ENCODE results near the gene RBMS1. TPM values are rescaled to one million over a fixed set of nuclear protein-coding genes. Genes with fewer than 3 reads are reported as not detected.

The RBMS1 gene
- total and polyA plus RNA-seq, 2 of the 13 experiments (the other 11 are each of a cell fraction or from before 2014, with no cell fraction given): 55.5 to 110 TPM

- peak overlapping the region; percentile 36 to 71 (median 51); a peak in 5 of 6 replicates for H3K4me3 ChIP-seq (replicated peaks in 1 of 3; ENCODE audit: insufficient read depth in 1 of 3, low read depth in 2 of 3, low read length in 3 of 3)
- peak overlapping the region; percentile 97 for H3K4me2 ChIP-seq (ENCODE audit: low read depth, low read length)
- POLR2A ChIA-PET: interaction anchor here (0.9 to 1.5 kb wide), 10 partner anchors 9 to 794 kb away, joined by 3 to 6 read pairs (median 3); no protein-coding TSS in a partner anchor
- CTCF ChIA-PET (ENCODE audit: low intra/inter-chr PET ratio, low total read pairs): interaction anchor here (0.8 to 0.9 kb wide), 2 partner anchors 160 kb away, joined by 3 to 4 read pairs; no protein-coding TSS in a partner anchor
- in situ Hi-C loops (cut with HindIII; ENCODE audit: extremely low pct_ligation_motif_present, low pct_unique_long_range_greater_than_20kb): loop anchor here (25.0 kb wide), 1 partner anchor 692 kb away; no protein-coding TSS in a partner anchor
- DNase-seq (ENCODE audit: low spot score): peak; percentile 77
- H3K79me2 ChIP-seq (ENCODE audit: insufficient read depth, low read length): no peaks in the 10 kb centered on the region
- peaks cover 1 to 12% of the 10 kb centered on the region in 2 experiments; a peak in 4 of 5 replicates for H3K36me3 ChIP-seq (replicated peaks in 1 of 2; ENCODE audit: control insufficient read depth in 1 of 2, insufficient read depth in 2 of 2, low read length in 2 of 2)
- peak overlapping the region; percentile 41 for H3K27ac ChIP-seq (ENCODE audit: extremely low read length, insufficient read depth, low read length)
- H3K9me3 ChIP-seq (ENCODE audit: low read length): no peaks in the 10 kb centered on the region
- BruUV-seq (replicated peaks): no TSS peak
- WGBS (ENCODE audit: low lambda C conversion rate): 31% methylated on average over 38 of the region's 53 CpGs
- H3K4me1 ChIP-seq (ENCODE audit: insufficient read depth, low read length): peaks cover 17% of the 10 kb centered on the region
- no peak overlapping the region for H2AFZ ChIP-seq (ENCODE audit: low read length)
- intact Hi-C loops (cut with micrococcal nuclease; ENCODE audit: unreplicated experiment): loop anchor here (5.0 kb wide), 1 partner anchor 702 kb away; no protein-coding TSS in a partner anchor
- H4K20me1 ChIP-seq (ENCODE audit: insufficient read depth, low read length): no peaks in the 10 kb centered on the region
- no peaks in the 10 kb centered on the region; a peak in 1 of 5 replicates for H3K27me3 ChIP-seq (ENCODE audit: control insufficient read depth in 1 of 2, insufficient read depth in 2 of 2, low read length in 2 of 2)
- peak; percentile 96 for ATAC-seq
- no peak for FAIRE-seq
- H3K9ac ChIP-seq (ENCODE audit: insufficient read depth, low read depth, low read length): peak overlapping the region; percentile 57
- peak; percentile 40 to 41; a peak in 1 of 4 replicates for TF ChIP-seq KLF16 (CRISPR knock-in tag; IDR thresholded peaks at IDR 0.05)
- TF ChIP-seq ZBTB3 (CRISPR knock-in tag; IDR thresholded peaks at IDR 0.05; ENCODE audit: borderline replicate concordance, low read depth): 0 out of 2 replicates have a peak, but pooled peaks have one; percentile 47
- TF ChIP-seq ZNF101 (CRISPR knock-in tag; IDR thresholded peaks at IDR 0.05; ENCODE audit: borderline replicate concordance, low read depth): 0 out of 2 replicates have a peak, but pooled peaks have one; percentile 68
- peak; percentile 78; the same call in 1 of the 2 replicates for TF ChIP-seq ZNF75D (CRISPR knock-in tag; IDR thresholded peaks at IDR 0.05; ENCODE audit: borderline replicate concordance)
- TF ChIP-seq ZNF615 (CRISPR knock-in tag; IDR thresholded peaks at IDR 0.05; ENCODE audit: borderline replicate concordance): 0 out of 2 replicates have a peak, but pooled peaks have one; percentile 60
- peak; percentile 49 for TF ChIP-seq GATAD1 (CRISPR knock-in tag; IDR thresholded peaks at IDR 0.05)
- no peak for TF ChIP-seq ZNF703 (CRISPR knock-in tag; IDR thresholded peaks at IDR 0.05; ENCODE audit: borderline replicate concordance)
- no peak for TF ChIP-seq KLF13 (CRISPR knock-in tag; IDR thresholded peaks at IDR 0.05)
- 0 out of 2 replicates have a peak, but pooled peaks have one; percentile 40 for TF ChIP-seq CBFB (CRISPR knock-in tag; IDR thresholded peaks at IDR 0.05)
- TF ChIP-seq SRSF9 (IDR thresholded peaks at IDR 0.05; ENCODE audit: borderline replicate concordance, insufficient read depth, low read depth, low read length, poor library complexity, severe bottlenecking): no peak
- TF ChIP-seq, protein P1, sequence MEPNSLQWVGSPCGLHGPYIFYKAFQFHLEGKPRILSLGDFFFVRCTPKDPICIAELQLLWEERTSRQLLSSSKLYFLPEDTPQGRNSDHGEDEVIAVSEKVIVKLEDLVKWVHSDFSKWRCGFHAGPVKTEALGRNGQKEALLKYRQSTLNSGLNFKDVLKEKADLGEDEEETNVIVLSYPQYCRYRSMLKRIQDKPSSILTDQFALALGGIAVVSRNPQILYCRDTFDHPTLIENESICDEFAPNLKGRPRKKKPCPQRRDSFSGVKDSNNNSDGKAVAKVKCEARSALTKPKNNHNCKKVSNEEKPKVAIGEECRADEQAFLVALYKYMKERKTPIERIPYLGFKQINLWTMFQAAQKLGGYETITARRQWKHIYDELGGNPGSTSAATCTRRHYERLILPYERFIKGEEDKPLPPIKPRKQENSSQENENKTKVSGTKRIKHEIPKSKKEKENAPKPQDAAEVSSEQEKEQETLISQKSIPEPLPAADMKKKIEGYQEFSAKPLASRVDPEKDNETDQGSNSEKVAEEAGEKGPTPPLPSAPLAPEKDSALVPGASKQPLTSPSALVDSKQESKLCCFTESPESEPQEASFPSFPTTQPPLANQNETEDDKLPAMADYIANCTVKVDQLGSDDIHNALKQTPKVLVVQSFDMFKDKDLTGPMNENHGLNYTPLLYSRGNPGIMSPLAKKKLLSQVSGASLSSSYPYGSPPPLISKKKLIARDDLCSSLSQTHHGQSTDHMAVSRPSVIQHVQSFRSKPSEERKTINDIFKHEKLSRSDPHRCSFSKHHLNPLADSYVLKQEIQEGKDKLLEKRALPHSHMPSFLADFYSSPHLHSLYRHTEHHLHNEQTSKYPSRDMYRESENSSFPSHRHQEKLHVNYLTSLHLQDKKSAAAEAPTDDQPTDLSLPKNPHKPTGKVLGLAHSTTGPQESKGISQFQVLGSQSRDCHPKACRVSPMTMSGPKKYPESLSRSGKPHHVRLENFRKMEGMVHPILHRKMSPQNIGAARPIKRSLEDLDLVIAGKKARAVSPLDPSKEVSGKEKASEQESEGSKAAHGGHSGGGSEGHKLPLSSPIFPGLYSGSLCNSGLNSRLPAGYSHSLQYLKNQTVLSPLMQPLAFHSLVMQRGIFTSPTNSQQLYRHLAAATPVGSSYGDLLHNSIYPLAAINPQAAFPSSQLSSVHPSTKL (CRISPR knock-in tag; IDR thresholded peaks at IDR 0.05): peak; percentile 61; the same call in 1 of the 2 replicates
- TF ChIP-seq JUN (CRISPR knock-in tag; IDR thresholded peaks at IDR 0.05): peak; percentile 92
- TF ChIP-seq ZNF709 (CRISPR knock-in tag; IDR thresholded peaks at IDR 0.05): peak; percentile 93; the same call in 1 of the 2 replicates
- TF ChIP-seq, protein P2, sequence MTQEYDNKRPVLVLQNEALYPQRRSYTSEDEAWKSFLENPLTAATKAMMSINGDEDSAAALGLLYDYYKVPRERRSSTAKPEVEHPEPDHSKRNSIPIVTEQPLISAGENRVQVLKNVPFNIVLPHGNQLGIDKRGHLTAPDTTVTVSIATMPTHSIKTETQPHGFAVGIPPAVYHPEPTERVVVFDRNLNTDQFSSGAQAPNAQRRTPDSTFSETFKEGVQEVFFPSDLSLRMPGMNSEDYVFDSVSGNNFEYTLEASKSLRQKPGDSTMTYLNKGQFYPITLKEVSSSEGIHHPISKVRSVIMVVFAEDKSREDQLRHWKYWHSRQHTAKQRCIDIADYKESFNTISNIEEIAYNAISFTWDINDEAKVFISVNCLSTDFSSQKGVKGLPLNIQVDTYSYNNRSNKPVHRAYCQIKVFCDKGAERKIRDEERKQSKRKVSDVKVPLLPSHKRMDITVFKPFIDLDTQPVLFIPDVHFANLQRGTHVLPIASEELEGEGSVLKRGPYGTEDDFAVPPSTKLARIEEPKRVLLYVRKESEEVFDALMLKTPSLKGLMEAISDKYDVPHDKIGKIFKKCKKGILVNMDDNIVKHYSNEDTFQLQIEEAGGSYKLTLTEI (CRISPR knock-in tag; conservative IDR thresholded peaks at IDR 0.05): no peak
Observed at GRCh38 chr2:160269803-160270570, 223.6 kb downstream of the RBMS1 start.

Measured in HepG2 (cell line).